ENCODE data around the gene SLC45A3. TPM values are rescaled to one million over a fixed set of nuclear protein-coding genes. Genes with fewer than 3 reads are reported as not detected.
A peak's percentile ranks its signal among the peaks of the same experiment; 100 is the strongest.

Gene SLC45A3
- total RNA-seq, 1 experiment from 2014 or later: 16.7 TPM

DNA sequence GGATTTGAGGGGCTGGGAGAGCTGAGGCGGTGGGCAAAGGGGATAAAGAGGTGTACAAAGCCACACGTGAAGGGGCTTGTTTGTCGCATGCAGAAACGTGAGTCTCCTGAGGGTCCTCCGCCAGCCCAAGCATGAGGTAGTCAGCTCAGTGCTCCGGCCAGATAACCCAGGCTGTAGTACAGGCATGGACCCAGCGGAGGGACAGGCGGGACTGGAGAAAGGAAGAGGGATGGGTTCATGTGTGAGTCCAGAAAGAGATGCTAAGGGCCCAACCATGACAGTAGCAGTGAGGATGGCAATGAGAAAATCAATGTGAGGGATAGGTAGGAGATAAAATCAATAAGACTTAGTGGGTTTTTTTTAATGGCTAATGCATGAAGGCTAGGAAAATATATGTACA lies 34.8 kb downstream of the SLC45A3 start:
- no peak overlapping the region for H2BK20ac ChIP-seq (ENCODE audit: low read depth, low read length, poor library complexity, severe bottlenecking)
- H3K23me2 ChIP-seq (ENCODE audit: insufficient read length, low read depth, low read length, poor library complexity, severe bottlenecking): no peaks in the 10 kb centered on the region
- no peak overlapping the region for H2BK5ac ChIP-seq (ENCODE audit: insufficient read length, low read length)
- TF ChIP-seq, protein P1, sequence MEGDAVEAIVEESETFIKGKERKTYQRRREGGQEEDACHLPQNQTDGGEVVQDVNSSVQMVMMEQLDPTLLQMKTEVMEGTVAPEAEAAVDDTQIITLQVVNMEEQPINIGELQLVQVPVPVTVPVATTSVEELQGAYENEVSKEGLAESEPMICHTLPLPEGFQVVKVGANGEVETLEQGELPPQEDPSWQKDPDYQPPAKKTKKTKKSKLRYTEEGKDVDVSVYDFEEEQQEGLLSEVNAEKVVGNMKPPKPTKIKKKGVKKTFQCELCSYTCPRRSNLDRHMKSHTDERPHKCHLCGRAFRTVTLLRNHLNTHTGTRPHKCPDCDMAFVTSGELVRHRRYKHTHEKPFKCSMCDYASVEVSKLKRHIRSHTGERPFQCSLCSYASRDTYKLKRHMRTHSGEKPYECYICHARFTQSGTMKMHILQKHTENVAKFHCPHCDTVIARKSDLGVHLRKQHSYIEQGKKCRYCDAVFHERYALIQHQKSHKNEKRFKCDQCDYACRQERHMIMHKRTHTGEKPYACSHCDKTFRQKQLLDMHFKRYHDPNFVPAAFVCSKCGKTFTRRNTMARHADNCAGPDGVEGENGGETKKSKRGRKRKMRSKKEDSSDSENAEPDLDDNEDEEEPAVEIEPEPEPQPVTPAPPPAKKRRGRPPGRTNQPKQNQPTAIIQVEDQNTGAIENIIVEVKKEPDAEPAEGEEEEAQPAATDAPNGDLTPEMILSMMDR (conservative IDR thresholded peaks at IDR 0.05): 0 out of 3 replicates have a peak, but pooled peaks have one; percentile 13
- no peak overlapping the region for H3K14ac ChIP-seq (ENCODE audit: insufficient read depth, low read length)
- H3K4ac ChIP-seq (ENCODE audit: low read depth, low read length): no peak overlapping the region
- no peaks in the 10 kb centered on the region for H3K79me1 ChIP-seq (ENCODE audit: insufficient read depth, low read depth, low read length, poor library complexity, severe bottlenecking)
- H3K4me1 Mint-ChIP-seq: peaks cover 18 to 25% of the 10 kb centered on the region in 2 experiments
- no peak overlapping the region for H3K4me2 ChIP-seq (ENCODE audit: insufficient read depth, insufficient read length, low read length)
- H3K27ac Mint-ChIP-seq: peak overlapping the region in 1 of 3 experiments; percentile 25; a peak in 1 of 7 replicates
- no peak overlapping the region for H2BK12ac ChIP-seq (ENCODE audit: insufficient read length, low read depth, low read length)
- no peak overlapping the region for H3K18ac ChIP-seq (ENCODE audit: insufficient read length, low read depth, low read length)
- no peaks in the 10 kb centered on the region for H3K79me2 ChIP-seq (ENCODE audit: insufficient read depth, low read length)
- no CpG with 5 or more reads among the region's 8 CpGs for WGBS (ENCODE audit: extremely low coverage, insufficient read length, low lambda C conversion rate)
- no peak overlapping the region for H2BK120ac ChIP-seq (ENCODE audit: low read depth, low read length, poor library complexity, severe bottlenecking)
- no peaks in the 10 kb centered on the region for H4K20me1 ChIP-seq (ENCODE audit: control insufficient read depth, insufficient read depth, insufficient read length)
- H2AK5ac ChIP-seq (ENCODE audit: insufficient read length, low read length): no peak overlapping the region
- no peak for DNase-seq
- no peak overlapping the region for H3K56ac ChIP-seq (ENCODE audit: insufficient read length, low read depth, low read length)
- H3K36me3 Mint-ChIP-seq (ENCODE audit: insufficient read depth in 1 of 3, low read depth in 3 of 3): peaks cover 0 to 8% (median 6%) of the 10 kb centered on the region in 3 experiments; a peak in 4 of 7 replicates
- H2BK15ac ChIP-seq (ENCODE audit: low read depth, low read length): no peak overlapping the region
- no peak overlapping the region for H2AFZ ChIP-seq (ENCODE audit: low read length)
- H3T11ph ChIP-seq (ENCODE audit: low read length): no peak overlapping the region
- H3K9ac ChIP-seq (ENCODE audit: extremely low read depth, insufficient read length, low read length): no peak overlapping the region
- H4K5ac ChIP-seq (ENCODE audit: insufficient read length, low read depth, low read length): no peak overlapping the region
- no peaks in the 10 kb centered on the region for H3K9me3 Mint-ChIP-seq
- no peaks in the 10 kb centered on the region for H3K27me3 ChIP-seq (ENCODE audit: insufficient read depth, low read length)
- H4K91ac ChIP-seq (ENCODE audit: insufficient read length, low read depth, low read length): no peak overlapping the region
- no peak overlapping the region for H4K8ac ChIP-seq (replicated peaks; ENCODE audit: insufficient read length, low read depth, low read length)
- no peaks in the 10 kb centered on the region for H3K9me3 ChIP-seq (ENCODE audit: control insufficient read depth, low read depth, low read length)
- H3K27me3 Mint-ChIP-seq (ENCODE audit: low read depth): no peaks in the 10 kb centered on the region
- H3K27ac ChIP-seq (ENCODE audit: insufficient read length, low read depth, low read length): no peak overlapping the region
- no peak overlapping the region for H3K23ac ChIP-seq (ENCODE audit: insufficient read length, low read depth, low read length)
- H3K4me3 Mint-ChIP-seq: no peak overlapping the region
- H3K4me1 ChIP-seq (ENCODE audit: insufficient read depth, low read length): peaks cover 4% of the 10 kb centered on the region; the same call in 1 of the 2 replicates
